ENCODE results near the gene PXDN.

DNA sequence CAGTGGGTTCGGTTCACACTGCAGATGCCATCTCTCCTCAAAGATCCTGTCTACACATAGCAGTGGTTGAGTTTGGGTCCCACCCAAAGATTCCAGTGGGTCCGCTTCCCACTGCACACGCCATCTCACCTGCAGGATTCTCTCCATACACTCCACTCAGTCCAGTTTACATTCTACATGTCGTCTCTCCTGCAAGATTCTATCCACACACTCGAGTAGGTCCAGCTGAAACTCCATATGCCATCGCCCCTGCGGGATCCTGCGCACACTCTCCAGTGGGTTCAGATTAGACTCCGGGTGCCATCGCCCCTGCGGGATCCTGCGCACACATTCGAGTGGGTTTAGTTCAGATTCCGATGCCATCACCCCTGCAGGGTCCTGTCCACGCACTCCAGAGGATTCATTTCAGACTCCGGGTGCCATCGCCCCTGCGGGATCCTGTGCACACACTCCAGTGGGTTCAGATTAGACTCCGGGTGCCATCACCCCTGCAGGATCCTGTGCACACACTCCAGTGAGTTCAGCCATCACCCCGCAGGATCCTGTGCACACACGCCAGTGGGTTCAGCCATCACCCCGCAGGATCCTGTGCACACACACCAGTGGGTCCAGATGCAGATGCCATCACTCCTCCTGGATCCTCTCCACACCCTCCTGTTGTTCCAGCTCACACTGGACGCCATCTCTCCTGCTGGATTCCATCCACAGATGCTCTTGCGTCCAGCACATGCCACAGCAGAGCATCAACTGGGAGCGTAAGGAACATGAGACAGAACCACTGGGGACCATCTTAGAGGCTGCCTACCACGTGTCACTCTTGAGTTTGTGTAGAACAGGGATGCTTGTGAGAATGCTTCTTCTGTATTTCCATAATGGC, 3.0 kb upstream of the PXDN start:
- TF ChIP-seq, protein P1, sequence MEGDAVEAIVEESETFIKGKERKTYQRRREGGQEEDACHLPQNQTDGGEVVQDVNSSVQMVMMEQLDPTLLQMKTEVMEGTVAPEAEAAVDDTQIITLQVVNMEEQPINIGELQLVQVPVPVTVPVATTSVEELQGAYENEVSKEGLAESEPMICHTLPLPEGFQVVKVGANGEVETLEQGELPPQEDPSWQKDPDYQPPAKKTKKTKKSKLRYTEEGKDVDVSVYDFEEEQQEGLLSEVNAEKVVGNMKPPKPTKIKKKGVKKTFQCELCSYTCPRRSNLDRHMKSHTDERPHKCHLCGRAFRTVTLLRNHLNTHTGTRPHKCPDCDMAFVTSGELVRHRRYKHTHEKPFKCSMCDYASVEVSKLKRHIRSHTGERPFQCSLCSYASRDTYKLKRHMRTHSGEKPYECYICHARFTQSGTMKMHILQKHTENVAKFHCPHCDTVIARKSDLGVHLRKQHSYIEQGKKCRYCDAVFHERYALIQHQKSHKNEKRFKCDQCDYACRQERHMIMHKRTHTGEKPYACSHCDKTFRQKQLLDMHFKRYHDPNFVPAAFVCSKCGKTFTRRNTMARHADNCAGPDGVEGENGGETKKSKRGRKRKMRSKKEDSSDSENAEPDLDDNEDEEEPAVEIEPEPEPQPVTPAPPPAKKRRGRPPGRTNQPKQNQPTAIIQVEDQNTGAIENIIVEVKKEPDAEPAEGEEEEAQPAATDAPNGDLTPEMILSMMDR (IDR thresholded peaks at IDR 0.05), result no peak
- no peak for TF ChIP-seq POLR2AphosphoS5 (IDR thresholded peaks at IDR 0.05)
